ENCODE data around the gene GAK. TPM values are rescaled to one million over a fixed set of nuclear protein-coding genes. Genes with fewer than 3 reads are reported as not detected.
A peak's percentile ranks its signal among the peaks of the same experiment; 100 is the strongest.

The GAK gene
- total and polyA plus RNA-seq, 2 of the 13 experiments (the other 11 are each of a cell fraction or from before 2014, with no cell fraction given): 17.5 to 44.3 TPM

- TF ChIP-seq MXI1 (IDR thresholded peaks at IDR 0.05; ENCODE audit: borderline replicate concordance, low read depth, low read length) (peak; percentile 17; the same call in 1 of the 3 replicates), ZNF691 (CRISPR knock-in tag; IDR thresholded peaks at IDR 0.05; ENCODE audit: borderline replicate concordance, low read depth) (no peak), TBL1XR1 (IDR thresholded peaks at IDR 0.05; ENCODE audit: borderline replicate concordance, low read length, partially characterized antibody) (no peak), ELF4 (CRISPR knock-in tag; IDR thresholded peaks at IDR 0.05; ENCODE audit: borderline replicate concordance) (no peak), PRDM15 (CRISPR knock-in tag; IDR thresholded peaks at IDR 0.05) (no peak), KDM5B (CRISPR knock-in tag; IDR thresholded peaks at IDR 0.05; ENCODE audit: borderline replicate concordance) (no peak), ETV5 (CRISPR knock-in tag; IDR thresholded peaks at IDR 0.05; ENCODE audit: borderline replicate concordance) (no peak), AGO2 (optimal IDR thresholded peaks at IDR 0.05; ENCODE audit: low read depth, low read length) (no peak), SMAD3 (CRISPR knock-in tag; IDR thresholded peaks at IDR 0.05) (no peak), SRSF9 (IDR thresholded peaks at IDR 0.05; ENCODE audit: borderline replicate concordance, insufficient read depth, low read depth, low read length, poor library complexity, severe bottlenecking) (no peak), HOXA3 (CRISPR knock-in tag; IDR thresholded peaks at IDR 0.05) (peak; percentile 36; the same call in 1 of the 2 replicates), ZFY (CRISPR knock-in tag; IDR thresholded peaks at IDR 0.05) (no peak), RARG (CRISPR knock-in tag; IDR thresholded peaks at IDR 0.05; ENCODE audit: low read depth) (no peak), HNF4A (CRISPR knock-in tag; IDR thresholded peaks at IDR 0.05) (no peak), MAF1 (CRISPR knock-in tag; IDR thresholded peaks at IDR 0.05; ENCODE audit: borderline replicate concordance) (no peak), ZSCAN21 (CRISPR knock-in tag; IDR thresholded peaks at IDR 0.05; ENCODE audit: borderline replicate concordance) (no peak), ZBTB21 (CRISPR knock-in tag; IDR thresholded peaks at IDR 0.05) (no peak)
- TF ChIP-seq, protein P1, sequence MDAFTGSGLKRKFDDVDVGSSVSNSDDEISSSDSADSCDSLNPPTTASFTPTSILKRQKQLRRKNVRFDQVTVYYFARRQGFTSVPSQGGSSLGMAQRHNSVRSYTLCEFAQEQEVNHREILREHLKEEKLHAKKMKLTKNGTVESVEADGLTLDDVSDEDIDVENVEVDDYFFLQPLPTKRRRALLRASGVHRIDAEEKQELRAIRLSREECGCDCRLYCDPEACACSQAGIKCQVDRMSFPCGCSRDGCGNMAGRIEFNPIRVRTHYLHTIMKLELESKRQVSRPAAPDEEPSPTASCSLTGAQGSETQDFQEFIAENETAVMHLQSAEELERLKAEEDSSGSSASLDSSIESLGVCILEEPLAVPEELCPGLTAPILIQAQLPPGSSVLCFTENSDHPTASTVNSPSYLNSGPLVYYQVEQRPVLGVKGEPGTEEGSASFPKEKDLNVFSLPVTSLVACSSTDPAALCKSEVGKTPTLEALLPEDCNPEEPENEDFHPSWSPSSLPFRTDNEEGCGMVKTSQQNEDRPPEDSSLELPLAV (CRISPR knock-in tag; conservative IDR thresholded peaks at IDR 0.05; ENCODE audit: low read depth): no peak
- TF ChIP-seq, protein P2, sequence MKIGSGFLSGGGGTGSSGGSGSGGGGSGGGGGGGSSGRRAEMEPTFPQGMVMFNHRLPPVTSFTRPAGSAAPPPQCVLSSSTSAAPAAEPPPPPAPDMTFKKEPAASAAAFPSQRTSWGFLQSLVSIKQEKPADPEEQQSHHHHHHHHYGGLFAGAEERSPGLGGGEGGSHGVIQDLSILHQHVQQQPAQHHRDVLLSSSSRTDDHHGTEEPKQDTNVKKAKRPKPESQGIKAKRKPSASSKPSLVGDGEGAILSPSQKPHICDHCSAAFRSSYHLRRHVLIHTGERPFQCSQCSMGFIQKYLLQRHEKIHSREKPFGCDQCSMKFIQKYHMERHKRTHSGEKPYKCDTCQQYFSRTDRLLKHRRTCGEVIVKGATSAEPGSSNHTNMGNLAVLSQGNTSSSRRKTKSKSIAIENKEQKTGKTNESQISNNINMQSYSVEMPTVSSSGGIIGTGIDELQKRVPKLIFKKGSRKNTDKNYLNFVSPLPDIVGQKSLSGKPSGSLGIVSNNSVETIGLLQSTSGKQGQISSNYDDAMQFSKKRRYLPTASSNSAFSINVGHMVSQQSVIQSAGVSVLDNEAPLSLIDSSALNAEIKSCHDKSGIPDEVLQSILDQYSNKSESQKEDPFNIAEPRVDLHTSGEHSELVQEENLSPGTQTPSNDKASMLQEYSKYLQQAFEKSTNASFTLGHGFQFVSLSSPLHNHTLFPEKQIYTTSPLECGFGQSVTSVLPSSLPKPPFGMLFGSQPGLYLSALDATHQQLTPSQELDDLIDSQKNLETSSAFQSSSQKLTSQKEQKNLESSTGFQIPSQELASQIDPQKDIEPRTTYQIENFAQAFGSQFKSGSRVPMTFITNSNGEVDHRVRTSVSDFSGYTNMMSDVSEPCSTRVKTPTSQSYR (CRISPR knock-in tag; IDR thresholded peaks at IDR 0.05; ENCODE audit: borderline replicate concordance): no peak
Measured at GRCh38 chr4:973431-974397, 41.6 kb upstream of the GAK start, which contains the start of gene DGKQ (continued).
